NCI-H128 (cell line): ENCODE measurements around the gene SLC35A4.

Experiments used
- DNase-seq: peaks from one replicate; lab custom pipeline; 2025; ENCODE audit not compliant: unreplicated experiment; lab: John Stamatoyannopoulos, UW

Gene SLC35A4, protein sequence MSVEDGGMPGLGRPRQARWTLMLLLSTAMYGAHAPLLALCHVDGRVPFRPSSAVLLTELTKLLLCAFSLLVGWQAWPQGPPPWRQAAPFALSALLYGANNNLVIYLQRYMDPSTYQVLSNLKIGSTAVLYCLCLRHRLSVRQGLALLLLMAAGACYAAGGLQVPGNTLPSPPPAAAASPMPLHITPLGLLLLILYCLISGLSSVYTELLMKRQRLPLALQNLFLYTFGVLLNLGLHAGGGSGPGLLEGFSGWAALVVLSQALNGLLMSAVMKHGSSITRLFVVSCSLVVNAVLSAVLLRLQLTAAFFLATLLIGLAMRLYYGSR

DNA sequence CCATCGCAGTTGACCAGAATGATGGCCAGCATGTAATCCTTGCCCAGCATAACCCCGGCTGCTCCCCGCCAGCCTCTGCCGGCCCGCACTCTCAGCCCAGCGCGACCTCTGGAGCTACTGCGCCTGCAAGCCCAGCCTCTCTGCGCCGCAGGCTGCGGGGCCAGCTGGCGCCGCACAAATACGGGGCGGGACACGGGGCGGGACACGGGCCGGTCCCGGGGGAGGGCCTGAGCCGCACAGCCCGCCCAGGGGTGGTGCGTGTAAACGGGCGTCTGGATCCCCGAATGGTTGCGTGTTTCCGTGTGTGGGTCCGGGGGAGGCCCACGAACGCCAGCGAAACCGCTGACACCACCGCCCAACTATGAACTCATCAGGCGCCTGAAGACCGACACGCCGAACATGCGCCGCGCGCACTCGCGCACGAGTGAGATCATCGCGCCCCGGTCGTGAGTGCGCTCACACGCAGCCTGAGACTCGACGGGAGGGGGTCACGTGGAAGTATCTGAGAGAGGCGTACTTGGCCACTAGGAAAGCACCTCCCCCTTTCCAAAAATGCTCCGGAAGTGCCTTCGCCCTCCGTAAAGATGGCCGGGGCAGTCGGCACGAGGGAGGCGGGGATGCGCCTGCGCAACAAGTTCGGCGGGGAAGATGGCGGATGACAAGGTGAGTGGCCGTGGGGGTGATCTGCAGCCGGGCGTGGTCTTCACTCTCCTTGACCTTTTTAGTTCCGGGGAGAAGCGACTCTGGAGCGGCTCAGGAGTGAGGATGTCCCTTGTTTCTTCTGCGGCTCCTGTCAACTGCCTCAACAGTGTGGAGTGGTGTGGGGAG lies at the start of gene SLC35A4, which contains the start of gene APBB3:
SLC35A4 (plus strand) TSS at position 633 of the 828 bp plus-strand sequence. CDS start 2,342 bp downstream, outside the sequence.
APBB3 (minus strand) TSS at position 403 of the 828 bp plus-strand sequence; CDS start at position 50, 353 bp downstream.
- peak; percentile 84 for DNase-seq

DNA sequence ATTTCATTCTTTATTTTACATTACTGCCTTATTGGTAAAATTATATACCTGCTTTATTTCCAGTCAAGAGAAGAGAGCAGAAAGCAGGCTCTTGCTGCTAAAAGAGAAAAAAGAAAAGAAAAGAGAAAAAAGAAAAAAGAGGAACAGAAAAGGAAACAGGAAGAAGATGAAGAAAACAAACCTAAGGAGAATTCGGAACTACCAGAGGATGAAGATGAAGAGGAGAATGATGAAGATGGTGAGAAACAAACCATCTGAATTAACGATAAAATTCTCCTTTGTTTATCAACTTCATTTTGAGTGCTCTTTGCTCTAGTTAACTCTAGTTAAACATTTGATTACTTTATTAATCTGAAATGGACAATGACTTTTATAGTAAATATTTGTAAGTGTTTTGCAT lies 40.6 kb upstream of the SLC35A4 start:
- no peak for DNase-seq

GRCh38 chr5:140540227-140540626 lies 24.4 kb upstream of the SLC35A4 start:
- DNase-seq = no peak

GRCh38 chr5:140542972-140543371 lies 21.7 kb upstream of the SLC35A4 start:
- DNase-seq = no peak

DNA sequence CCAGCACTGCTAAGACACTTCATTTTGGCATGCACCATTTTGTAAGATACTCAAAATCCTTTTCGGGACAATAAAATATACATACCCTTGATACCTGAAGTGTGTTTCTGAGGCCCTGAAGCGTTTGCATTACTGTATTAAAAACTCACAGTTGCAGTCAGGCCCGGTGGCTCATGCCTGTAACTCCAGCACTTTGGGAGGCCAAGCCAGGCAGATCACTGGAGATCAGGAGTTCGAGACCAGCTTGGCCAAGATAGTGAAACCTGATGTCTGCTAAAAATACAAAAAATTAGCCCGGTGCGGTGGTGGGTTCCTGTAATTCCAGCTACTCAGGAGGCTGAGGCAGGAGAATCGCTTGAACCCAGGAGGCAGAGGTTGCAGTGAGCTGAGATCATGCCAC lies 19.6 kb upstream of the SLC35A4 start:
- no peak for DNase-seq

GRCh38 chr5:140545606-140546005 lies 19.0 kb upstream of the SLC35A4 start:
- no peak for DNase-seq

DNA sequence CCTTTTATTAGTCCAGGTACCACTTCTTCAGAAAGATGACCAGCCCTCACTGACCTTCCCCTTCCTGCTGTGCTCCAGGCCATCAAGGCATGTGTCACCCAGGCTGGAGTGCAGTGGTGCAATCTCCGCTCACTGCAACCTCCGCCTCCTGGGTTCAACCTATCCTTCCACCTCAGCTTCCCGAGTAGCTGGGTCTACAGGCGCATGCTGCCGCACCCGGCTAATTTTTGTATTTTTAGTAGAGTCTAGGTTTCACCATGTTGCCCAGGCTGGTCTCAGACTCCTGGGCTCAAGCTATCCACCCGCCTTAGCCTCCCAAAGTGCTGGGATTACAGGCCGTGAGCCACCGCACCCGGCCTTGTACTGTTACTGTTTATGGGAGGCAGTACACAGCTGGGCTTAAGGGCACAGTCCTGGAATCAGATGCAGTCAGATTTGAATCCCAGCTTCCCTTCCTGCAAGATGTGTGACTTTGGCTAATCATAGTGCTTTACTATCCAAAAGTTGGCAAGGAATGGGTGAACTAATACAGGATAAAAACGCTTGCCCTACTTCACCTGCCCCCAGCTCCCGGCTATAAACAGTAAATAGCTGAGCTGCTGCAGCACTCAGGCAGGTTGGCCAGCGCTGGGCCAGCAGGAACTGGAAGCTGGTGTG lies 17.6 kb upstream of the SLC35A4 start:
- no peak for DNase-seq

GRCh38 chr5:140547508-140548299 lies 16.9 kb upstream of the SLC35A4 start, which contains the start of gene EIF4EBP3:
Gene EIF4EBP3 (plus strand): TSS chr5:140547662. CDS start chr5:140547738, 76 bp downstream.
- peak; percentile 44 for DNase-seq

- DNase-seq = no peak
Observed at GRCh38 chr5:140548300-140548688, 16.3 kb upstream of the SLC35A4 start.

DNA sequence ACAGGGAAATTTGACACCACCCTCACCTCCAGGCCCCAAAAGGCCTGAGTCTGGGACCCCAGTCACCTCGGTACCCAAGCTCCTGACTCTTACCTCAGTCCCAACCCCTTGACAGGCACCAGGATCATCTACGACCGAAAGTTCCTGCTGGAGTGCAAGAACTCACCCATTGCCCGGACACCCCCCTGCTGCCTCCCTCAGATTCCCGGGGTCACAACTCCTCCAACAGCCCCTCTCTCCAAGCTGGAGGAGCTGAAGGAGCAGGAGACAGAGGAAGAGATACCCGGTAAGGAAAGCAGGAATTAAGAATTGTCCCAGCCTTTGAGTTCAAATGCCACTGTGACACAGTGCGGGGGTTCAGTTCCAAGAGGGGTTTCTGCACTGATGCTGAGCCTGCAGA lies 15.8 kb upstream of the SLC35A4 start:
- no peak for DNase-seq

DNA sequence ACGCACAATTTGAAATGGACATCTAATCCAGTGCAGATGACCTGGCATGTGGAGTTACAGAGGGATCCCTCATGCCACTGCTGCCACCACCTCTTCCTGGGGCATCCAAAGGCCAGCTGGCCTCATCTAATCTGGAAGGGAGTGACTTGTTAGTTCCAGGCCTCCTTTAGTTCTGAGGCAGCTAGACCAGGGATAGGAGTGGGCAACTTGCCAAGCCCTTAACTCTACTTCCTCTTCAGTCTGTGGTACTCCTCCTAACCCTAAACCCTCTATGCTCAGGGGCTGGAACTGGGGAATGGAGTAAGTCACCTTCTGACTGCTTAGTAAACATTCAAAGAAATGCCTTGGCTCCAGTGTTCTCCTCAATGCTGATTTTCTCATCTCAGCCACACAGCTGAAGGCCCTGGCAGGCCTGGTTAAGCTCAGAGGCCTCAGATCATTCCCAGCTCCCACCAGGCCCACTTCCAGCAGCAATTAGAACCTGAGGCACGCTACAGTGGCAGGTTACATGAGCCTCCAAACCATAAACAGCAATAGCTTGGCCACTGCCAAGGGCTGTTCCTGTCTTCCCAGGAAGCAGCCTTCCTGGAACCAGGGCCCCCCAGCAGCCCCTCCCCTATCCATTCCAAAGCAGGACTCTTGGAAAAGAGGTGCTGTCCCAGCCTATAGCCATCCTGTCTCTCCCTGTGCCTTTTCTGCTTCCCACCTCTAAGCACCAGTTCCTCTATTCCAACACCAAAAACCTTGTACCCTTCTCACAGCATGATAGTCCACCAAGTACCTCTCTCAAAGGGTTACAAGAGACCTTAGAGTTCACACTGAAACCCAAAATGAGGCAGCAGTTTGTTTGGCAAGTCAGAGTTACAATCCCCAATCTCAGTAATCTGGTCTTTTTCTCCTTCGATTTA lies 15.1 kb upstream of the SLC35A4 start:
- DNase-seq = no peak

DNA sequence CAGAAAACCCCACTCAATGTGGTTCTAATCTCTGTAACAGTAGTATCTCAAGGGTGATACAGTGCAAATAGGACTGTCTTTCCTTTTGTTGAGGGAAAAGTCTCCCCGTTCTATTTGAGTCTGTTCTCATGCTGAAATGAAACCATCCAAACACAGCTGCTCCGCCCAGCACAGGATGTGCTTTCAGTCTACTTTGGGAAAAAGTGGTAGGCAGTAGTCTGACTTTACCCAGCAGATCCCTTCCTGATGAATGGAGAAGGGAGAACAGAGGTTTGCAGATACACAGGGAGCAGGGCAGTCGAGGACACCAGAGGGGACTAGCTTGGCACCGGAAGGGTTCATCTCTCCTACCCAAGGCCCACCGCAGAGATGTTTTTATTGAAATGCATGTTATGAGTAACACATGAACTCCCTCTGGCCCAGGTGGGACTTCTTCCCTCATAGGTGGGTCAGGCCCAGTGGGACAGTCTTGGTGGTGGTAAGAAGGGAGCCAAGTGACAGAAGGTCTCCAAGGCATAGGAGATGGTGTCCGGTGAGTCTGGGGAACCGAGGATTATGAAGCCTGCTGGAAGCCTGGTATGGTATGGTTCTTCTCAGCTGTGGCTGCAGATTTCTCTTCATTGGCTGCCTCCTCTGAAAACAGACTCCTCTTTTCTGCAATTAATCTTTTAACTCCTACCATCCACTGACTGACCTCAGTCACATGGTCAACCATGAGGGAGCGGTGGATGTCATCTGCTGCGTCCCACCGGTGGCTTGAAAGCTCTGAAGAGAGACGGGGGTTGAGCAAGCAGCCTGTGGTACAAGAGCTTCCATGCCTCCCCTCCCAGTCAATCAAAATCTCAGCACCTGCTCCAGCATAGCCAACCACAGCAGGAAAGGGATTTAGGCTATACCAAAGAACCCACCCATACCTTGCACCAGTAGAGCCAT lies 14.2 kb upstream of the SLC35A4 start:
- no peak for DNase-seq

- no peak for DNase-seq
Observed at GRCh38 chr5:140551872-140552271, 12.8 kb upstream of the SLC35A4 start.

GRCh38 chr5:140553657-140554056 lies 11.0 kb upstream of the SLC35A4 start:
- no peak for DNase-seq

GRCh38 chr5:140554454-140554853 lies 10.2 kb upstream of the SLC35A4 start:
- DNase-seq = no peak

GRCh38 chr5:140555747-140556312 lies 8.8 kb upstream of the SLC35A4 start:
- DNase-seq = no peak

DNA sequence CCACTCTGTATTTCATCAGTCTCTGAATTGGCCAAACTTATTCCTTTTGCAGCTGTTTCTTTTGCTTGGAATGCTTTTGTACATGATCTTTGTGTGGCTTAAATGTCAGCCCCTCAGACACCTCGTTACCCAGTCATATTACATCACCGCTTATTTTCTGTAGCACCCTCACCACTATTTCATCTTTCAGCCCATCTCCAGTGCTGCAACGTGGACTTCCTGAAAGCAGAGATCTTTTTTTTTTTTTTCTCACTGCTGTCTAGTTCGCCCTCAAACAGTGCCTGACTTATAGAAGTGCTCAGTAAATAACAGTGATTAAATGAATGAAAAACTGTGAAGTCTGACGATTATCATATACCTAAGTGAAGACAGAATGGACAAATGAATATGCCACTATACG lies 8.2 kb upstream of the SLC35A4 start:
- DNase-seq = no peak

DNA sequence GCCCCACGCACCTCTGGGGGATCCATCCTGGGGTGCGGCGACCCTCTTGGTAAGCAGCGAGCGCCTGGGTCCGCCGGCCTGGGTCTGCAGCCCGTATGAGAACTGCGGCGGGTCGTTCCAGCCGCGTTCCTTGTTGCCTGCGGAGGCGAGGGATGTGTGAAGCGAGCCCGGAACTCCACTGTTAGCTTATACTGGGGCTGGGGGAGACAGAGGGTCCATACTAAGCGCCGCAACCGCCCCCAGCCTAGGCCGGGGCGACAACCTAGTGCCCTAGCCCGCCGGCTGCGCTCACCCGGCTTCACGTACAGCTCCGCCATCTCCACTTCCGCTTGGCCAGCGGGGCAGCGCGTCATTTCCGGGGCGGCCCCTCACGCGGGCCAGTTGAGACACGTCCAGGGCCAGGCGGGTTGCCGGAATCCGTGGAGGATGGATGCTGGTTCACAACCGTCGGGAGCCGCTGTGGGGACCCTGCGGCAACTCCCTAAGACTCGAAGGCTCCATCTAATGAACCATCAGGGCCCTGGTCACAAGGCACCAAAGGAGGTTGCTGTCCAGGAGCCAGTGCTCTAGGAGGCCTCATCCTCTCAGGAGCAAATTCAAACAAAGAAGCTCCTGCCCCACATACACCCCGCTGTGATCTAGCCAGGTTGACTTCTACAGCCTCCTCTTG lies 7.4 kb upstream of the SLC35A4 start, which contains the start of gene SRA1:
SRA1 (minus strand) TSS at position 338 of the 670 bp plus-strand sequence; CDS start at position 317, 21 bp downstream.
- peak; percentile 61 for DNase-seq
